HepG2 (cell line): Measurements from ENCODE around the gene LITAFD. TPM values are rescaled to one million over a fixed set of nuclear protein-coding genes. Genes with fewer than 3 reads are reported as not detected.

Experiments used
- BORCS8-MEF2B ChIP-seq: sonication (generic); formaldehyde crosslinking; IDR thresholded peaks from 2 replicates; pipeline ENCODE4 v1.8.0; 2022; ENCODE audit warnings: mild to moderate bottlenecking, missing genetic modification reagents
- CENPT ChIP-seq: sonication (generic); formaldehyde crosslinking; IDR thresholded peaks from 2 replicates; pipeline ENCODE4 v1.8.0; 2022; ENCODE audit warnings: low read depth, mild to moderate bottlenecking, moderate library complexity, missing genetic modification reagents
- EHMT2 ChIP-seq: fragments of 200-600 bp; sonication (generic); IDR thresholded peaks from 2 replicates; pipeline ENCODE4 v1.7.0; 2017; ENCODE audit warnings: antibody characterized with exemption, low read depth, low read length, borderline replicate concordance
- FOXA1 ChIP-seq, 2 experiments: fragments of 450-650 bp in 1 of 2; sonication (generic) in 1 of 2; formaldehyde crosslinking in 1 of 2; IDR thresholded peaks; 2 replicates each; pipeline versions ENCODE4 v1.4.0 to v1.6.1; 2016 to 2020; ENCODE audit warnings: missing genetic modification reagents in 1 of 2
- HDAC1 ChIP-seq: sonication (generic); formaldehyde crosslinking; IDR thresholded peaks from 2 replicates; pipeline ENCODE4 v1.5.1; 2020; ENCODE audit warnings: mild to moderate bottlenecking, missing genetic modification reagents
- HNRNPUL1 ChIP-seq: fragments of 200-400 bp; formaldehyde crosslinking; IDR thresholded peaks from 2 replicates; pipeline ENCODE4 v1.6.1; 2017; ENCODE audit warnings: low read depth, mild to moderate bottlenecking, low read length, moderate library complexity
- JUND ChIP-seq: sonication (generic); formaldehyde crosslinking; IDR thresholded peaks from 2 replicates; pipeline ENCODE4 v1.8.0; 2022; ENCODE audit warnings: mild to moderate bottlenecking, missing genetic modification reagents
- MTF2 ChIP-seq: sonication (generic); formaldehyde crosslinking; IDR thresholded peaks from 2 replicates; pipeline ENCODE4 v1.5.0; 2020; ENCODE audit warnings: missing genetic modification reagents, borderline replicate concordance
- THYN1 ChIP-seq: sonication (generic); formaldehyde crosslinking; IDR thresholded peaks from 2 replicates; pipeline ENCODE4 v1.8.1; 2023; ENCODE audit warnings: low read depth, mild to moderate bottlenecking, moderate library complexity, missing genetic modification reagents, borderline replicate concordance
- ZFP82 ChIP-seq: sonication (generic); formaldehyde crosslinking; IDR thresholded peaks from 2 replicates; pipeline ENCODE4 v1.5.1; 2020; ENCODE audit warnings: mild to moderate bottlenecking, missing genetic modification reagents, borderline replicate concordance
- ZNF264 ChIP-seq: sonication (generic); formaldehyde crosslinking; IDR thresholded peaks from 2 replicates; pipeline ENCODE4 v1.4.0; 2020; ENCODE audit warnings: missing genetic modification reagents
- ZNF382 ChIP-seq: sonication (generic); formaldehyde crosslinking; IDR thresholded peaks from 2 replicates; pipeline ENCODE4 v1.5.0; 2020; ENCODE audit warnings: missing genetic modification reagents, mild to moderate bottlenecking, borderline replicate concordance
- ZNF431 ChIP-seq: sonication (generic); formaldehyde crosslinking; IDR thresholded peaks from 2 replicates; pipeline ENCODE4 v1.9.0; 2022; ENCODE audit warnings: missing genetic modification reagents, low read depth, mild to moderate bottlenecking, borderline replicate concordance
- ZNF546 ChIP-seq: sonication (generic); formaldehyde crosslinking; conservative IDR thresholded peaks from 2 replicates; pipeline ENCODE4 v1.8.1; 2023; ENCODE audit warnings: mild to moderate bottlenecking, missing genetic modification reagents
- ZNF558 ChIP-seq: sonication (generic); formaldehyde crosslinking; IDR thresholded peaks from 2 replicates; pipeline ENCODE4 v1.9.0; 2022; ENCODE audit warnings: mild to moderate bottlenecking, missing genetic modification reagents, borderline replicate concordance
- ZNF75D ChIP-seq: sonication (generic); formaldehyde crosslinking; IDR thresholded peaks from 2 replicates; pipeline ENCODE4 v1.8.1; 2023; ENCODE audit warnings: missing genetic modification reagents, mild to moderate bottlenecking, borderline replicate concordance
- ZNF766 ChIP-seq: sonication (generic); formaldehyde crosslinking; IDR thresholded peaks from 2 replicates; pipeline ENCODE4 v1.5.0; 2020; ENCODE audit warnings: missing genetic modification reagents, borderline replicate concordance
- polyA plus RNA-seq, 8 experiments: library from polyadenylated mRNA; depleted of rRNA in 3 of 8; stranded (reverse) in 7 of 8; unstranded in 1 of 8; fragments of >200 nt; fragmentation: Illumina TruSeq in 4 of 8; extraction: Trizol in 4 of 8; gene quantifications; 2 replicates each; pipeline versions ENCODE4 v1.2.1 to v1.2.3, GENCODE V29; 2011 to 2016; ENCODE audit warnings: low read depth in 4 of 8, missing spikeins in 1 of 8, mixed read lengths in 1 of 8; ENCODE audit not compliant: insufficient read depth in 1 of 8
- total RNA-seq, 5 experiments: library from RNA; depleted of rRNA; stranded (reverse); fragments of >200 nt; fragmentation: Illumina TruSeq; extraction: Trizol; gene quantifications; 2 replicates each; pipeline ENCODE4 v1.2.3, GENCODE V29; 2016; ENCODE audit warnings: low read depth in 1 of 5
- TF ChIP-seq, protein P1 (sequence below): sonication (generic); formaldehyde crosslinking; IDR thresholded peaks from 2 replicates; pipeline ENCODE4 v1.4.0; 2020; ENCODE audit warnings: mild to moderate bottlenecking, missing genetic modification reagents
- TF ChIP-seq, protein P2 (sequence below): sonication (generic); formaldehyde crosslinking; IDR thresholded peaks from 2 replicates; pipeline ENCODE4 v1.4.0; 2020; ENCODE audit warnings: mild to moderate bottlenecking, missing genetic modification reagents
- TF ChIP-seq, protein P3 (sequence below): sonication (generic); formaldehyde crosslinking; IDR thresholded peaks from 2 replicates; pipeline ENCODE4 v1.4.0; 2020; ENCODE audit warnings: low read depth, mild to moderate bottlenecking, missing genetic modification reagents

The LITAFD gene
- total and polyA plus RNA-seq, 2 of the 13 experiments (the other 11 are each of a cell fraction or from before 2014, with no cell fraction given) = not detected

DNA sequence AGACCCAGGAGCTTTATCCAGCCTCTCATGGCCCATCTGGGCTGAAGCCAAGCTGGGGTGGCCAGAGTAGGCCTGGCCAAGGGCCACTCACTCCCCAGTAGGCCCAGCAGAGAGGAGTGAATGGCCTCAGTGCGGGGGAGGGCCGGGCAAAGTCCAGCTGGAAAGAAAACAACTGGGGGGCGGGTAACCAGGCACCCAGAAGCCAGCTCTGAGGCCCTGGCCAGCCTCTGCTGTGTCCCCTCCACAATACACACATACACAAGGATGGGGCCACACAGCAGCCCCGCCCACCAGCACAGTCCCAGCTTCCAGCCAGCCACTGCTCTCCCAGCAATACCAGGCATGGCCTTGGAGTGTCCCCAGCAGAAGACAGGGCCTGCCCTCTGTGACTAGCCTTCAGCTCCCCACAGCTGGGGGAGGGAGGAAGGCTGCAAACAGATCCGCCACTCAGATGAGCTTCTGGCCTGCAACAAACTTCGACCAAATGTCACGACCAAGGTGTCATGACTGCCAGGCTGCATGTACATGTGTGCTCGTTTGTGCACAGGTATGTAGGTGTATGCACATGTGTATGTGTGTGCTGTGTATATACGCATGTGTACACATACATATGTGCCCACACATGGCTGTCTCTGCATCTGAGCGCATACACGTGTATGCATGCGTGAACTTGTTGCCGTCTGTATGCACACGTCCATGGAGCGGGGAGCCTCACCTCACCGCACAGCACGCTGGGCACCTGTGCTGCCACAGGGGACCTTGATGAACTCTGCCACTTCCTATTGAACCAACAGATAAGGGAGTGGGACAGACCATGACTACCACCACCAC, 18.3 kb upstream of the LITAFD start (continued):
- TF ChIP-seq ZNF558 (CRISPR knock-in tag) (no peak; the same call in 1 of the 2 replicates), ZFP82 (CRISPR knock-in tag) (peak; percentile 91; the same call in 1 of the 2 replicates), CENPT (peak; percentile 45; the same call in 1 of the 2 replicates), ZNF75D (CRISPR knock-in tag) (no peak), HDAC1 (CRISPR knock-in tag) (peak; percentile 100), THYN1 (0 out of 2 replicates have a peak, but pooled peaks have one; percentile 91), ZNF766 (CRISPR knock-in tag) (peak; percentile 99), MTF2 (peak; percentile 78; the same call in 1 of the 2 replicates), FOXA1 (IDR thresholded peaks at IDR 0.05) (no peak), FOXA1 (CRISPR knock-in tag; IDR thresholded peaks at IDR 0.05) (peak; percentile 89), EHMT2 (peak; percentile 75; the same call in 1 of the 2 replicates), ZNF431 (CRISPR knock-in tag) (peak; percentile 96), ZNF264 (peak; percentile 99), ZNF382 (CRISPR knock-in tag) (no peak), BORCS8-MEF2B (CRISPR knock-in tag) (peak; percentile 97), HNRNPUL1 (no peak), JUND (CRISPR knock-in tag) (peak; percentile 75), ZNF546 (CRISPR knock-in tag) (no peak; the same call in 1 of the 2 replicates)
- TF ChIP-seq, protein P1, sequence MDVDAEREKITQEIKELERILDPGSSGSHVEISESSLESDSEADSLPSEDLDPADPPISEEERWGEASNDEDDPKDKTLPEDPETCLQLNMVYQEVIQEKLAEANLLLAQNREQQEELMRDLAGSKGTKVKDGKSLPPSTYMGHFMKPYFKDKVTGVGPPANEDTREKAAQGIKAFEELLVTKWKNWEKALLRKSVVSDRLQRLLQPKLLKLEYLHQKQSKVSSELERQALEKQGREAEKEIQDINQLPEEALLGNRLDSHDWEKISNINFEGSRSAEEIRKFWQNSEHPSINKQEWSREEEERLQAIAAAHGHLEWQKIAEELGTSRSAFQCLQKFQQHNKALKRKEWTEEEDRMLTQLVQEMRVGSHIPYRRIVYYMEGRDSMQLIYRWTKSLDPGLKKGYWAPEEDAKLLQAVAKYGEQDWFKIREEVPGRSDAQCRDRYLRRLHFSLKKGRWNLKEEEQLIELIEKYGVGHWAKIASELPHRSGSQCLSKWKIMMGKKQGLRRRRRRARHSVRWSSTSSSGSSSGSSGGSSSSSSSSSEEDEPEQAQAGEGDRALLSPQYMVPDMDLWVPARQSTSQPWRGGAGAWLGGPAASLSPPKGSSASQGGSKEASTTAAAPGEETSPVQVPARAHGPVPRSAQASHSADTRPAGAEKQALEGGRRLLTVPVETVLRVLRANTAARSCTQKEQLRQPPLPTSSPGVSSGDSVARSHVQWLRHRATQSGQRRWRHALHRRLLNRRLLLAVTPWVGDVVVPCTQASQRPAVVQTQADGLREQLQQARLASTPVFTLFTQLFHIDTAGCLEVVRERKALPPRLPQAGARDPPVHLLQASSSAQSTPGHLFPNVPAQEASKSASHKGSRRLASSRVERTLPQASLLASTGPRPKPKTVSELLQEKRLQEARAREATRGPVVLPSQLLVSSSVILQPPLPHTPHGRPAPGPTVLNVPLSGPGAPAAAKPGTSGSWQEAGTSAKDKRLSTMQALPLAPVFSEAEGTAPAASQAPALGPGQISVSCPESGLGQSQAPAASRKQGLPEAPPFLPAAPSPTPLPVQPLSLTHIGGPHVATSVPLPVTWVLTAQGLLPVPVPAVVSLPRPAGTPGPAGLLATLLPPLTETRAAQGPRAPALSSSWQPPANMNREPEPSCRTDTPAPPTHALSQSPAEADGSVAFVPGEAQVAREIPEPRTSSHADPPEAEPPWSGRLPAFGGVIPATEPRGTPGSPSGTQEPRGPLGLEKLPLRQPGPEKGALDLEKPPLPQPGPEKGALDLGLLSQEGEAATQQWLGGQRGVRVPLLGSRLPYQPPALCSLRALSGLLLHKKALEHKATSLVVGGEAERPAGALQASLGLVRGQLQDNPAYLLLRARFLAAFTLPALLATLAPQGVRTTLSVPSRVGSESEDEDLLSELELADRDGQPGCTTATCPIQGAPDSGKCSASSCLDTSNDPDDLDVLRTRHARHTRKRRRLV (CRISPR knock-in tag) = peak; percentile 97
- TF ChIP-seq, protein P2, sequence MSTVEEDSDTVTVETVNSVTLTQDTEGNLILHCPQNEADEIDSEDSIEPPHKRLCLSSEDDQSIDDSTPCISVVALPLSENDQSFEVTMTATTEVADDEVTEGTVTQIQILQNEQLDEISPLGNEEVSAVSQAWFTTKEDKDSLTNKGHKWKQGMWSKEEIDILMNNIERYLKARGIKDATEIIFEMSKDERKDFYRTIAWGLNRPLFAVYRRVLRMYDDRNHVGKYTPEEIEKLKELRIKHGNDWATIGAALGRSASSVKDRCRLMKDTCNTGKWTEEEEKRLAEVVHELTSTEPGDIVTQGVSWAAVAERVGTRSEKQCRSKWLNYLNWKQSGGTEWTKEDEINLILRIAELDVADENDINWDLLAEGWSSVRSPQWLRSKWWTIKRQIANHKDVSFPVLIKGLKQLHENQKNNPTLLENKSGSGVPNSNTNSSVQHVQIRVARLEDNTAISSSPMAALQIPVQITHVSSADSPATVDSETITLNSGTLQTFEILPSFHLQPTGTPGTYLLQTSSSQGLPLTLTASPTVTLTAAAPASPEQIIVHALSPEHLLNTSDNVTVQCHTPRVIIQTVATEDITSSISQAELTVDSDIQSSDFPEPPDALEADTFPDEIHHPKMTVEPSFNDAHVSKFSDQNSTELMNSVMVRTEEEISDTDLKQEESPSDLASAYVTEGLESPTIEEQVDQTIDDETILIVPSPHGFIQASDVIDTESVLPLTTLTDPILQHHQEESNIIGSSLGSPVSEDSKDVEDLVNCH (CRISPR knock-in tag) = peak; percentile 87; the same call in 1 of the 2 replicates
- TF ChIP-seq, protein P3, sequence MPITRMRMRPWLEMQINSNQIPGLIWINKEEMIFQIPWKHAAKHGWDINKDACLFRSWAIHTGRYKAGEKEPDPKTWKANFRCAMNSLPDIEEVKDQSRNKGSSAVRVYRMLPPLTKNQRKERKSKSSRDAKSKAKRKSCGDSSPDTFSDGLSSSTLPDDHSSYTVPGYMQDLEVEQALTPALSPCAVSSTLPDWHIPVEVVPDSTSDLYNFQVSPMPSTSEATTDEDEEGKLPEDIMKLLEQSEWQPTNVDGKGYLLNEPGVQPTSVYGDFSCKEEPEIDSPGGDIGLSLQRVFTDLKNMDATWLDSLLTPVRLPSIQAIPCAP = 0 out of 2 replicates have a peak, but pooled peaks have one; percentile 12
